Hypothalamus (tissue), 51 donors: ENCODE measurements around the gene CYP51A1.
"Not testable (repeated sequence)": the region's sequence is repeated elsewhere in the genome, so short reads cannot be mapped to it uniquely, and the experiment has no call there.

ENCODE experiments used
- DNase-seq, 51 donors: peaks; one replicate each; lab custom pipeline; 2025; lab: John Stamatoyannopoulos, UW

CYP51A1 gene

DNA sequence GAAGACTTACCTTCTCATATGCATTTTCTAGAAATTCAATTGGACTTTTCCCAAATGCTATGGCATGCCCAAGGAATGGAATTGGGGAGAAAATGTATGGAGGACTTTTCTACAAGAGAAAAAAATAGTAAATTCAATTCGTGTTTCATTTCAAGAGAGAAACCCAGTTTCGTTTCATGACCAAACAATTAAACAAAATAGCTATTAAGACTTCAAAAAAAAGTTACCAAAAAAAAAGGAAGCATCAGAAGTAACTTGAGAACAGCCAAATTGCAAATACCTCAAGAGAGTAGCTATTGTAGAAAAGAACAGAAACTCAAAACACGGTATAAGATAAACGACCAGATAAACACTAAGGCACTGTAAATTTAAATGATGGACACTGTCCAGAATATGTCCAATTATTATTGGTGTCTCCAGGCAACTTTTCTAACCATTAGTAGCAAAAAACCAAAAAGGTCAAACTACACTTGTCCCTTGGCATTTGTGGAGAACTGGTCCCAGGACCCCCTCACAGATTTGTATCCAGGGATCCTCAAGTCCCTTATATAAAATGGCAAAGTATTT lies 2.4 kb downstream of the CYP51A1 start:
- DNase-seq: no peak

DNA sequence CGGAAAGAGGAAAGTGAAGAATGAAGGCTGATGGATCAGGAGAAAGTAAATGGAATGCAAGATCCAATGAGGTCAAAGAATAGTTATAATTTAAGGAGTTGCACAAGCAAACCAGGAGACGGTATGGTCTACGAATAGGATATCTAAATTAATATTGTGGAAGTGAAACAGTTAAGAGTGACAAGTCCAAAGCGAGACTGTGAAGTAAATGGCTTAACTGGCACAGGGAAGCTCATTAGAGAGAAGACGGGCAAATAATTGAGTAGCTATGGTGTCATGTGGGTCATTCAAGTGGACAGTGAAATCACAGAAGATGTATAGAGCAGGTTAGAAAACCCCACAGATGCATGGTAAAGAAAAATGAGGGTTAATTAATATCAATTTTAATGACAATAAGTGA lies 3.2 kb downstream of the CYP51A1 start:
- DNase-seq: no peak

DNA sequence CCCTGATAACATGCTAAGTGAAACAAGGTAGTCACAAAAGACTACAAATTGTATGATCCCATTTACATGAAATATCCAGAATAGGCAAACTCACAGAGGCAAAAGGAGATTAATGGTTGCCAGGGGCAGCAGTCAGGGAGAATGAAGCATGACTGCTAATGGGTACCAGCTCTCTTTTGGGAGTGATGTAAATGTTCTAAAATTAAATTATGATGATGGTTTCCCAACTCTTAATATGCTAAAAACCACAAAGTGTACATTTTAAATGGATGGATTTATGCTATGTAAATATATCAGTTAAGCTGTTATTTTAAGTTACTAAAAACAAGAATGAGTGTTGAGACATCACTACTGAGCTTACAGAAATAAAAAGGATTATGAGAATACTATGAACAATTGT lies 12.6 kb downstream of the CYP51A1 start:
- no peak for DNase-seq

DNA sequence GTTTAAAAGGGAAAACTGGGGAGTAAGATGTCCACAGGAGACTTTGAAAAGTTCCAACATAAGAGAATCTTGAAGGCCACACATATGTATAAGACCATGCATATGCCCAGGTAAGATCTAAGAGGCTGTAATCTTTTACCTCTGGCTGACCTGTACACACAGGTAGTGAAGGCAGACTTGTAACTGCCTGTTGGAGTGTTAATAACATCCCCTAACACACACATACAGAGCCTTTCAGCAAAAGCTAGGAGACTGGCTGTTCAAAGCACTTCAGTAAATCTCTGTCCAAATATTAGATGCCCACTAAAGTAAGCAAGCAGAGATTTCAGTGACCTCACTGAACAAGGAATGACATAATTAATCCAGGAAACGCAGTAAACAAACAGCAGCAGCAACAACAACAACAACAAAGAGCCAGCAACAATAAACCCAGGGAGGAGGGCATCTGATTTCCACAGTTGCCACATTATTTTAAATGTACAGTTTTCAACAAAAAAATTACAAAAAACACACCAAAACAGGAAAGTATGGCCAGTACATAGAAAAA lies 15.0 kb downstream of the CYP51A1 start:
- DNase-seq: no peak

DNA sequence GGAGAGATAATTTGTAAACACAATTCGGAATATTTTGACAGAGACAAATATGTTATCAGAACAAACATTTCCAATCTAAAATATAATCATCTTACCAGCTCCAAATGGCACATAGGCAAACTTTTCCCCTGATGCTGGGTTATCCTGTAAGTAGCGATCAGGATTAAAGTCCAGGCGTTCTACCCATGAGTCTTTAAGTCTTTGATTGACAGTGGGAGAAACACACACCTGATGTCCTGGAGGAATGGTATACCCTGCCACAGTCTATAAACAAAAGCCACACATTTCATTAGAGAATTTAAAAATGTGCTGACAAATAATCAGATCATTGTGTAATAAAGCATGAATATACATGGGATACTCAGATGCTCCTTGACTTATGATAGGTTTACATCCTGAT lies 17.3 kb downstream of the CYP51A1 start:
- no peak for DNase-seq

DNA sequence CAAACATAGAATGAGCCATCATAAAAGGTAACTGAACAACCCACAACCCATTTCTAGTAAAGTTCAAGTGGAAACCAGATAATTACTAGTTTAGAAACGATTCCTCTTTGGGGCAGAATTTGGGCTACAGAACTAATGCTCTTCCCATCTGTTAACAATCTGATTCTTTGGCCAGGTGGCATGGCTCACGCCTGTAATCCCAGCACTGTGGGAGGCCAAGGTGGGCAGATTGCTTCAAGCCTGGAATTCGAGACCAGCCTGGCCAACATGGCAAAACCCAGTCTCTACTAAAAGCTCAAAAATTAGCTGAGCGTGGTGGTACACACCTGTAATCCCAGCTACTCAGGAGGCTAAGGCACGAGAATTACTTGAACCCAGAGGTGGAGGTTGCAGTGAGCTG lies 18.5 kb downstream of the CYP51A1 start:
- no peak for DNase-seq

DNA sequence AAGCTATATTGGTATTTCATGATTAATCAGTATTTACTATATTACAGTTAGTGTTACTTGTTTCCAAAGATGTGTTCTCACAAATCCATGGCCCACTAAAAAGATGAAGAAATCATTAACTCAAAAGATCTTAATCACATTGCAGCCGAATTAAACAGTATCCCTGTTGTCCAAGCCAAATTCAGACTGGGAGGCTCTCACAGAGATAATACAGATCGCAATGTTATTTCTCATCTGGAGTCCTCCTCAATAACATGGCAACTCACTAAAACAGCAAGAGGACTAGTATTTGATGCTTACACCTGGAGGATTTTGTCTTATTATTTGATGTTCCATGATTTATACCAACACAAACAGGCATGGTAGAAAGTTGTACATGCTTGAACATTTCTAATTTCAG lies 23.4 kb downstream of the CYP51A1 start:
- no peak for DNase-seq

DNA sequence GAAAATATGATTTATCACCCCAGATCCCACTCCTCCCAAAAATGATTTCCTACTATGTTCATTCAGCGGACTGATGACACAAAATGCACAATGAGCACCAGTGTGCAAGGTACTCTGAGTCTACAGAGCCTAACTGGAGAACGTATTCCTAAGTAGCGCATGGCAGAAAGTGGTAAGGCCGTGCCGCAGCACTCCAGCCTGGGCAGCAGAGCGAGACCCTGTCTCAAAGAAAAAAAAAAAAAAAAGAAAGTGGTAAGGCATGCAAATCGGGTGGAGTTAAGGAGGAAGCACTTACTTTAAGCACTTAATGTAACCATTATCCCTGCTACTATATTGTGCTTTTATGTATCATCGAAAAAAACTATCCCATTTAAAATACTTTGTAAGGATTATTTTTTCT lies 25.5 kb downstream of the CYP51A1 start:
- no peak for DNase-seq

DNA sequence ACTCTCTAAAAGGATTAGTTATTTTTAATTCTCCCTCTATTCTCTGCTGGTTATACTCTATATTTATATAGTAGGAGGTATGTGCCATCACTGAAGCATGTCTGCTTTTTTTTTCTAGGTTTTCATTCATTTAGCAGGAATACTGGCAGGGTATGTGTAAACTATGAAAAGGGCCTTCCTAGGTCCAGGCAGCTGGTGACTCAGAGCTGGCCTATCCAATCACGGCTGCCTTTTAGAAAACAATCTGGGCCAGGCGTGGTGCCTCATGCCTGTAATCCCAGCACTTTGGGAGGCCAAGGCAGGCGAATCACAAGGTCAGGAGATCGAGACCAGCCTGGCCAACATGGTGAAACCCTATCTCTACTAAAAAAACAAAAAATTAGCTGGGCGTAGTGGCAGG lies 31.4 kb downstream of the CYP51A1 start:
- DNase-seq: not testable (repeated sequence)

DNA sequence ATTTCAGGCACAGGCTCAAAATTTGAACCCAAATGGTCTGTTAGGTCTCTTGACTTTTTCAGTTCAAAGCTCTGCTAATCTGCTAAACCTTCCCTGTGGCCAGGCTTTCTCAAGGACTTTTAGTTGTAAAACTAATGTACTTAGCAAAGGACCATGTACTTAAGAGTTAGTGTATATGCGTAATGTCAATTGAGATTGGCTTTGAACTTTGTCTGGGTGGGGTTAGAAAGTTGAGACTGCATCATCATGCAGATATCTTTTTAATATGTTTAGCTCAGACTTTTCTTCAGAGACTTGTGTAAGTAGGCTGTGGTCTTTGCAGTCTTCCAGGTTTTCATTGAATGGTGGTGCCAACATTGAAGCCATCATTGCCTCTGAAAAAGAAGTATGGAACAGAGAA lies 33.7 kb downstream of the CYP51A1 start:
- no peak for DNase-seq

DNA sequence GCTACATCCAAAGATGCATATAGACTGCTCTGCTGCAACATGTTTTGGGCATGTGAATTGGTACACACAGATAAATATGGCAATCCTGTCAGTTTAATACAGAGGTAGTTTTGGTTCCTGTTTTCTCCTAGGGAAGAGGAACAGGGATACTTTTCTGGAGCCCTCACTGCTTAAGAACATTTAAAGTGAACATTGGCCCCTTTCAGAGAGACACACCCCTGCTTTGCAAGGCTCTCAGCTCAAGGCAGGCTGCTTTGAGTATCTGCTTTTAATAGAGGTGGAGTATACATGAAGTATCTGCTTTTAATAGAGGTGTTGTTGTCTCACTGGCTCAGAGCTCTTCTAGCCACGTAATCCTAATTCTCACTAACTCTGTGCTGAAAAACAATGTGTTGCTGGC lies 38.9 kb downstream of the CYP51A1 start:
- no peak for DNase-seq

DNA sequence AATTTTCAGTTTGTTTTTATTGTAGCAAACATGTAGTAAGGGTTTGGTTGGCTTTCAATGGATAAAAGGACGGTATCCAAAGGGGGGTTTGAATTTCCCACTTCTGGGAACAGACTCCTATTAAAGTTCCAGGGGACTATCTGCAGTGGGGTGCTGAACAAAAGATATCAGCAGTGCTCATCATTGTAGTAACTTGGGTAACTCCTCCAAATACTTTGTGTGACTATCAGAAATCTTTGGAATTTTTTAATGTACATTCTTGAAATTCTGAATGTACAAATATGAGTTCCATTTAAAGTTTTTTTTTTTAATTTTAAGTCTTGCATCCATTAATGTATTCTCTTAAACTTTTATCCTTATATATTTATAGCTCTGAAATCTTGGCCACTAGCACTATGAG lies 42.1 kb downstream of the CYP51A1 start:
- no peak for DNase-seq

DNA sequence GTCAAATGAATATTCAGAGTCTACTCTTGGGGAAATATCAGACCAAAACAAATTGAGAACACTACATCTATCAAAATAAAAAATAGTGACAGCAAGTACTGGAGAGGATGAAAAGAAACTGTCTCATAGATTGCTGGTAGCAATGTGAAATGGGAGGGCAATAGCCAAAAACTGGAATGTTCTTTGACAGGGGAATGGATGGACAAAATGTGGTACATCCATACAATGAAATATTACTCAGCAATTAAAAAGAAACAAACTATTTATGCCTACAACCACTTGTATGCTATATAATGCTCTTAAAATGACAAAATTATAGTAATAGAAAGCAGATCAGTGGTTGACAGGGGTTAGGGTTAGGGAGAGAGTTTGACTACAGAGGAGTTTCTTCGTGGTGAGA lies 46.0 kb downstream of the CYP51A1 start:
- no peak for DNase-seq

DNA sequence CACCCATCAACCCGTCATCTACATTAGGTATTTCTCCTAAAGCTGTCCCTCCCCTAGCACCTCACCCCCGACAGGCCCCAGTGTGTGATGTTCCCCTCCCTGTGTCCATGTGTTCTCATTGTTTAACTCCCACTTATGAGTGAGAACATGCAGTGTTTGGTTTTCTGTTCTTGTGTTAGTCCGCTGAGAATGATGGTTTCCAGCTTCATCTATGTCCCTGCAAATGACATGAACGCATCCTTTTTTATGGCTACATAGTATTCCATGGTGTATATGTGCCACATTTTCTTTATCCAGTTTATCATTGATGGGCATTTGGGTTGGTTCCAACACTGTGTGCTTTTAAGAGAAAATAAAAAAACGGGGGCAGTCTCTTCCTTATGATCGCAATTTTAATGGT lies 50.4 kb downstream of the CYP51A1 start:
- DNase-seq: not testable (repeated sequence)

DNA sequence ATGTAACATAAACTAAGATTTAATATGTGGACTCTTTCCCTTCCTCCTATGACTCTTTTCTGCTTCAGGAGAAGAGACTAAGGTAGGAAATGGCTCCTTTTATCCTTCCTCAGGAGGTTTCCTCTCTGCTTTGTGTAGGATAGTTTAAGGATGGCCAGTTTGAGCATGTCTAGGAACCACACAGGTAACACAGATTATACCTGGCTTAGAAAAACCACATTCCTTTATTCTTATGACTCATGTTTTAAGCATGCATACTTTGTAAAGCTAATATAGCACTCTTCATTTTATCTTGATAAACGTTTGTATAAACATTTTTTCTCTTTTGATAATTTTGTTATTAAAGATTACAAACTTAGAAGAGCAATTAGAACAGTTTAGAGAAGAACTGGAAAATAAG lies 57.8 kb downstream of the CYP51A1 start:
- DNase-seq: no peak

DNA sequence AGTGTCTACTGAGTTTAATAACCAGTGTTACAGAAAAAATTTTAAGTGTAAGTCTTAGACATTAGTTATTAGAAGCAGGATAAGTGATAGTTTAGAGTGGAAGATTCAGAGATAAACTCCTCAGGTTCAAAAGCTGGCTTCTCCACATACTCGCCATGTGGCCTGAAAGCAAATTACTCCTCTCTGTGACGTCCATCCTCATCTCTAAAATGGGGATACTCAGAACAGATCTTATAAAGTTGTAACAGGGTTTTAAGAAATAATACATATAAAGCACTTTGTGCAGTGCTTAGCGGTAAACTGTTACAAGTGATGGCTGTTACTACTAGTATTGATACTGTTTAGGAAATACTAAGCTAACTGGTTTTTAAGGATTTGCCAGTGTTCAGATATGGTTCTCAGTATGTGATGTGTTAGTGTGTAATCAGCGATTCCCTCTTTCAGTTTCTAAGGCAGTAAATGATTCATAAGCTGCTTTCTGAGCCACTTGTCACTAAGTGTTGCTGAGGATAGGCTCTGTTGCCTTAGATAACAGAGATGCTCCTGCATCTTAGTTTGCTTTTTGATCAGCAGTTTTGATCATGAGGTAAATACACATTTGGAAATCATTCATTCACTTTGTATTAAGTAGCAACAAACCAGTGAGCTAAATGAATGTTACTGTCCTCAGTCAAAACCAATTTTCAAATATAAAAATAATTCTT lies 58.7 kb downstream of the CYP51A1 start:
- DNase-seq: no peak

DNA sequence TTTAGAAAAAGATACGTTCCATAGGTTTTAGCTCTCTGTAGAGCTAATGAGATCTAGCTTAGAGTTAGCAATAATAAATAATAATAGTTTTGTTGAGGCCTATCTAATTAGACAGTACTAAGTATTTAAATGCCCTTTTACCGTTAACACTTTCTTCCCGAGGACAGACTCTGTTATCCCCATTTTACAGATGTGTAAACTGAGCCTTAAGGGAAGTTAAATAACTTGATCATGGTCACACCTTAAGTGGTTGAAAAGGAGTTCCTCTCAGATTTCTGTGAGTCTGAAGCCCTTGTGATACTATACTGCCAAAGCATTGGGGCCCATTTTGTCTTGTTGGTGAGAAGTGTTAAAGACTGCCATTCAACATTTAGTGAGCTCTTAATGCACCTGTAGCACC lies 61.6 kb downstream of the CYP51A1 start:
- no peak for DNase-seq

DNA sequence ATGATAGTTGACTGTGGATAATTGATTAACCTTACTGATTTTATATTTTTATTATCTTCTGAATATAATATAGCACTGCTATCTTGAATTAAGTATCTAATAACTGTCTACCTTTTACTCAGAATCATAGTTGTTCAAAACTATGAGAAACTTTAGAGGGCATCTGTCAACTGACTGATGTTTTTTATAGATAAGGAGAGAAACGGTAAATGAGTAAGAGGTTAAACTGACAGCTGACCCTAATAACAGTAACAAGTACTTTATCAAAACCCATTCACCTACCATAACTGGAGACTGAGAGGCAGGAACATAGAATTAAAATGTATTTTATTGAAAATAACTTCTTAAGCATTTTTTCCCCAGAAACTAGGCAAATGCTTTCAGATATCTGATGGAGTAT lies 62.2 kb downstream of the CYP51A1 start:
- no peak for DNase-seq

DNA sequence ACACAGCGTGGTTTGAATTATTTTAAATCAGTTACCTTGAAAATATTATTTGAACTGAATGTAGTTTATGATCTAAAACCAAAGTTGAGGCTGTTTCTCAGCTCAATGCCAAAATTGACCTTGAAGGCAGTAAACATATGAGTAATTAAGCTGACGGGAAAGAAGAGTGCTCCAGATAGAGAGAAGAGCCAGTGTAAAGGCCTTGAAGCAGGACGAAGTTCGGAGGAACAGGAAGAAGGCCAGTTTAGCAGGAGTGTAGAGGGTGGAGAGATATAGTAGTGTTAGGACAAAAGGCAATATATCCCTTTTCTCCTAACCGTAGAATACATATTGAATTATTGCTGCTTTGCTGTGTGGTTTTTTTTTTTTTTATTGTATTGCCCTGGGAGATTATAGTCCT lies 63.2 kb downstream of the CYP51A1 start:
- DNase-seq: no peak

DNA sequence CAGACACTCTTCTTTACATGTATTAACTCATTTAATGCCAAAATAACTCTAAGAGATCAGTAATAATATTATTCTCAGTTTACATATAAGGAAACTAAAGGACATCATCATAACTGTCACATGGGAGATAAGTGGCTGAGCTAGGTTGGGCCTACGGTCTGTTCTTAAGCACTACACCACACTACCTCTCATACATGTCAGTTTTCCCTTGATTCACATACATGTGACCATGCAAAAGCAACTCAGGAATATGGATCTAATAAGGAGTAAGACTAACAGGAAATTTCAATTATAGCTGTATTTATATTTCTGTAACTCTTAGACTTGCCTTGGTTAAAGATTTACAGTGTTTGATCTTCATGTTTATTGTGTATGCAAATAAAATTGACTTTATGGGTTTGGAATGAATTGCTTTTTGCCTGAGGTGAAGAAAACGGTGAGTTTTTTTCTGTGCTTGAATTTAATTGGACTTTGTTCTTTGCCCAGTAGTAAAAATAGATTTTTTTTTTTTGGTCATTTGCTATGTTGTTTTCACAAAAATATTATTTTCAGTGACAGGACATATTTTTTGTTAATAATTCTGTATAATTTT lies 69.7 kb downstream of the CYP51A1 start:
- no peak for DNase-seq
